Measurements from ENCODE around the gene ABHD4.
"Not testable (repeated sequence)": the region's sequence is repeated elsewhere in the genome, so short reads cannot be mapped to it uniquely, and the experiment has no call there.

The ABHD4 gene

DNA sequence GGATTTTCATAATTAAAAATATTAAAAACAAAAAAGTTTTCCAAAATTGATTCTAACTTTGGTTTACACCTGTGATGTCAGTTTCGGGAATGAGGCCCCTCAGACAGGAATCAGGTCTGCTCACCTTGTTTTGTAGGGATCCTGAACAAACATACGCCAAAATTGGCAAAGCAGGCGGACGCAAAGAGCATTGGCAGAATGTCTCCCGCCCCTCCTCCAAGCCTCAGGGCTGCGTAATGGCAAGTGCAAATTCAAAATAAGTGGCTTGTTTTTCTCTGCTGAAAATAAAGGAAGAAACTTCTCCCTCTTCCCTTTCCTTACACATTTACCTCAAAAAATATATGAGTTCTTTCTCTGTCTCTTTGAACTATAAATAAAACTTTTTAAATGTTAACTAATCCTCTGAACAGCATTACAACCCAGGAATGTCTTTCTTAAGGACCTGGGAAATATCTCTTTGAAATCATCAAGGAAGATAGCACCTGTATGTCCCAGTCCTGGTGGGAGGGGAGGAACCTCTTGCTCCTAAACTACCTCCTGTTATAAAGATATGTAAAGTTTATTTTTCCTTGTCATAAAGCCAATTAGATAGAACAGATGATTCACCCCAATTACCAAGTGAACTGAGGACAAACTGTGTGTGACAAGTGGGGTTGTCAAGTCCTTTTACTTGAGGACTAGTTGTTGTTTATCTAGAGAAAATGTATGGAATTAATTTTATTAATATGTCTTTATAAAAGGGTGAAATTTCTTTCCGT is 29.6 kb downstream of the ABHD4 start:
- no peak for DNase-seq (ENCODE audit: low read depth, low spot score)

DNA sequence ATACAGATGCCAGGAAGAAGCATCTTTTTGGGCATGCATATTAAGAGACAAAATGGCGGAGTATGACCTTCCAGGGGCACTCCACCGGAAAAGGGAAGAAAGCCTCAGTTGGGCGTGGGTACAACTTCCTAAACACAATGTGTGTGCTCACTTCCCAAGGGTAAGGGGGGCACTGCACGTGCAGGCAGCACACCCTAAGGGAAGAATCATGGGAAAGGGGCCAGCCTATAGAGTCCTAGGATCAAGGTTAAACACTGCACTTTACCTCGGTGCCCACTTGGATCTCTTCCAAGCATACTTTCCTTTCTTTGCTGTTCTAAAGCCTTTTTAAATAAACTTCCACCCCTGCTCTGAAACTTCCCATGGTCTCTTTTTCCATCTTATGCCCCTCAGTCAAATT is 31.3 kb downstream of the ABHD4 start:
- DNase-seq (ENCODE audit: low read depth, low spot score): no peak

DNA sequence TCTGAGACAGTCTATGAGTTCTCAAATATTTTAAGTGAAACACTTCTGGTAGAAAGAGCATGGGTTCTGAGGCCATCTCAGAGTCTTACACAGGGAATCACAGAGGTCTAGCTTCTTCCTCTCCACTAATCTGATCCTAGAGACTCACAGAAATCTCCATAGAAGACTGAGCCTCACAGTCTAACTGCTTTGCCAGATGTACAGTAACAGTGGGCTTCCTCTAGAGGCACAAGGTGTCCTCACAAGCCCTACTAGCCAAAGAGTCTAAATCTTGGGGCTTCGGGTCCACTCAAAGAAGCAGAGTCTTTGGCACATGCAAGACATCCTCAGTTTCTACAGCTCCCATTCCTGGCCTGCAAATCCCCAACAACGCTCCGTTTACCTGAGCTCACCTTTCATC is 32.0 kb downstream of the ABHD4 start:
- no peak for DNase-seq (ENCODE audit: low read depth, low spot score)

DNA sequence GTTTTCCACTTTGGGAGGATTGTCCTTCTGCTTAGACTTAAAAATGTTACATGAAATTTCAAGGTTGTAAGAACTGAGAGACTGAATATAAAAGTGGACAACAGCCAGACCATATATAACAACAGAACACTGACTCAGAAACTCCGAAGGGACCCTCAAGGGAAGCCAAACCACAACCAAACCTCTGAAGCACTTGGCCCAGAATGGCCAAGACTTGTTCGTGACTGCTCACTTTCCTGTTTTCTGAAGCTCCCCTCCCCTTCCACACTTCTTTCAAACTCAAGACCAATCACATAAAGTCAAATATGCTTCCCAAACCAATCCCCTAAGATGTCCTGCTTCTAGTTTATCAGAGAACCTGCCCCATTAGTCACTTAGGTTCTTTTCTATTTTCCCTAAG is 32.4 kb downstream of the ABHD4 start:
- no peak for DNase-seq (ENCODE audit: low read depth, low spot score)

DNA sequence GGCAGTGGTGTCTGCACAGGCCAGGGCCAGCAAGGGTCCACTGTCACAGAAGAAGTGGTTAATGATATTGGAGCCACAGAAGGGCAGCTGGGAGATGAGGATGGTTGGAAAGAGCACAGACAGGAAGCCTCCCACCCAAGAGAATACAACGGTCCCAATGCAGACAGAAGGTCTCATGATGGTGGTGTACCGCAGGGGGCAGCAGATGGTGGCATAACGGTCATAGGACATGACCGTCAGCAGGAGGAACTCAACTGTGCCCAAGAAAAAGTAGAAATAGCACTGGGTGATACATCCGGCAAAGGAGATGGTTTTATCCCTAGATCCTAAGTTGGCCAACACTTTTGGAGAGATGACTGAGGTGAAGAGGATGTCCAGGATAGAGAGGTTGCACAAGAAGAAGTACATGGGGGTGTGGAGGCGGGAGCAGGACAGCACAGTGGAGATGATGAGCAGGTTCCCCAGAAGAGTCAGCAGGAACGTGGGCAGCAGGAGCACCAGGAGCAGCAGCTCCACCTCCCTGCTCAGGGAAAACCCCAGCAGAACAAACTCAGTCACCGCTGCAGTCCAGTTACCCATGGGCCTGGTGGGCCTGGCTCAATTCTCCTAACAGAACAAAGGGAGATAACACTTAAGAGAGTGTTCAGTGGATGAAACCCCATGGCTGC is 36.3 kb downstream of the ABHD4 start:
- no peak for DNase-seq (ENCODE audit: low read depth, low spot score)

DNA sequence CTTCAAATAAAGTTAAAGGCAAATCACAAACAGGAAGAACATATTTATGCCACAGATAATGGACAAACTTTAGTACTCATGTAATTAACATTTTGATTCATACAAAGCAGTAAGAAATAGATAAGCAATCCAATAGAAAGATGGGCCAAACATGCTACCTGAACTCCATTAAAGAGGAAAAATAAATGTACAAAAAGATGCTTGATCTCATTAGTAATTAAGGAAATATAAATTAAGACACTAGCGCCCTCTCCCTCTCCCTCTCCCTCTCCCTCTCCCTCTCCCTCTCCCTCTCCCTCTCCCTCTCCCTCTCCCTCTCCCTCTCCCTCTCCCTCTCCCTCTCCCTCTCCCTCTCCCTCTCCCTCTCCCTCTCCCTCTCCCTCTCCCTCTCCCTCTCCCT is 37.9 kb downstream of the ABHD4 start:
- not testable (repeated sequence) for DNase-seq (ENCODE audit: low read depth, low spot score)

DNA sequence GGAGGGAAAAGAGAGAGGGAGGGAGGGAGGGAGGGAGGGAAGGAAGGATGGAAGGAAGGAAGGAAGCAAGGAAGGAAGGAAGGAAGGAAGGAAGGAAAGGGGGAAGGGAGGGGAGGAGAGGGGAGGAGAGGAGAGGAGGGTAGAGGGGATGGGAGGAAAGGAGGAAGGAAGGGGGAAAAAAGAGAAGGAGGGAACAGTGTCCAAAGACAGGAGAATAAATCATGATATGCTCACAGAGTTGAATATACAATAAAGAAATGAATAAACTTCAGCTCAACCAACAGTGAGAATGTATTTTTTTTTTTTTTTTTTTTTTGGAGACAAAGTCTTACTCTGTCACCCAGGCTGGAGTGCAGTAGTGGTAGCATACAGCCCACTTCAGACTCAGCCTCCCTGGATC is 42.1 kb downstream of the ABHD4 start:
- DNase-seq (ENCODE audit: low read depth, low spot score): no peak

DNA sequence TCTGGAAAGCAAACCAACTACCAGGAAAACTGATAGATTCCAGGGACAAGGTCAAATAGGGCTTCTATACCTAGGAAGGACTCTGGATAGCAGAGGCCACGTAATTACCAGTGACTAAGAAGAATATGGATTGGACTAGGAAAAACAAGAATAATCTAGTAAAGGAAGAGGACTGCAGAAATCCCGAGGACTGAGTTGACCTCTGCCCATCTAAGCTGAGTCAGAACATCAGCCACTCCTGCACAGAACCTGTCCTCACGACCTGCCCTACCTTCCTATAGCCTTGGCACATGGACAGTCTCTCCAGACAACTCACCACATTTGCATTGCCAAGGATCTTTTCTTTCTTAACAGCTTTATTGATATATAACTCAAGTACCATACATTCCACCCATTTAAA is 43.7 kb downstream of the ABHD4 start:
- DNase-seq (ENCODE audit: low read depth, low spot score): no peak

DNA sequence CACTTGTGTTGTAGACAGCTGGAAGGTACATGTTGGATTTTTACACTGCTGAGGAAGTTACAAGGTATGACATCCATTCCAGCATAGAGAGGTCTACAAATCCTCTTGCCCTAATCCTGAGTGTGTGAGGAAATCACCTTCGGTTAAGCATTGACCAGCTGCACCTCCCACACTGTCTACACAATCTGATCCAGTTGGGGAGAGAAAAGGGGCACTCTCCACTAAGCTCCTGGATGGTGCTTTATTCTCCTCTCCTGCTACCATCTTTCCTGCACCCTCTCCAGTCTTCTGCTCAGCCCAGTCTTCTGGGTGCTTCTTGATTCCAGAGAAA is 46.2 kb downstream of the ABHD4 start, which contains the start of gene OR6J1:
Gene OR6J1, minus strand, starts transcription at position 48 of the 331 bp plus-strand sequence. CDS start 9,541 bp downstream, outside the sequence.
- no peak for DNase-seq (ENCODE audit: low read depth, low spot score)

DNA sequence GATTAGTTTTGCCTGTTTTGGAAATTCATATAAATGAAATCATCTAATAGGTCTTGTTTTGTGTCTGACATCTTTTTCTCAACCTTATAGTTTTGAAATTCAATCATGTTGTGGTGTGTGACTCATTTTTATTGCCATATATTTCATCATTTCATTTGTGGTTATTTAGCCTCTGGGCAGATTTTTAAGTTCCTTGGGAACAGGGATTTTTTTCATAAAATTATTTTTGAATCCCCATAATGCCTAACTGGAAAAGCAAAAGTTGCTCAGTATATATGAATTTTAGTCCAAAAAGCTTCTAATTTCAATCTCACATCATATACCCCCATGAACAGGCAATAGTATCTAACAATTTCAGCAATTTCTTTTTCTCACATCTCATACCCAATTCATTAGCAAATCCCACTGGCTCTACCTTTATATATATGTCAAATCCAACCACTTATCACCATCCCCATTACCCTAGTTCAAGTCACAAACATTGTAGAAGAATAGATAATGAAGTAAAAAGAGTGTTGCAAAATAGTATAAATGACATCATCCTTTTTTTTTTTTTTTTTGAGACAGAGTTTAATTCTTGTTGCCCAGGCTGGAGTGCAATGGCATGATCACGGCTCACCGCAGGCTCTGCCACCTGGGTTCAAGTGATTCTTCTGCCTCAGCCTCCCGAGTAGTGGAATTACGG is 48.6 kb downstream of the ABHD4 start:
- DNase-seq (ENCODE audit: low read depth, low spot score): no peak

DNA sequence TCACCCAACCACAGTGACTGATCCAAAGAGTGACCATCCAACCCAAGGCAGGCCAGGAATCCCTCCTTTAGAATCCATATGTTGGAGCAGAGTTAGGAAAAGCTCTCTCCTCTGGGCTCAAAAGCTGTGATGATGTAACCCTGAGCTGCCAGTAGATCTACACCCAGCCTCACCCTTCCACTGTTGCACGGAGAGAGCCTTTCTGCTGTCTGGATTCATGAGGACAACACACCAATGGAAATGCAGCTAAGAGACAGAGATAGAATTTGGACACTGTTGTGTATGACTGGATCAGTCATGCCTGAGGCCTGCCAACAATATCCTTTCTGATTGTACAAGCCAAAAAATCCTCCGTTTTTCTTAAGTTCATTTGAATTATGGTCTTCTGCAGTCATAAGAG is 50.4 kb downstream of the ABHD4 start:
- no peak for DNase-seq (ENCODE audit: low read depth, low spot score)

DNA sequence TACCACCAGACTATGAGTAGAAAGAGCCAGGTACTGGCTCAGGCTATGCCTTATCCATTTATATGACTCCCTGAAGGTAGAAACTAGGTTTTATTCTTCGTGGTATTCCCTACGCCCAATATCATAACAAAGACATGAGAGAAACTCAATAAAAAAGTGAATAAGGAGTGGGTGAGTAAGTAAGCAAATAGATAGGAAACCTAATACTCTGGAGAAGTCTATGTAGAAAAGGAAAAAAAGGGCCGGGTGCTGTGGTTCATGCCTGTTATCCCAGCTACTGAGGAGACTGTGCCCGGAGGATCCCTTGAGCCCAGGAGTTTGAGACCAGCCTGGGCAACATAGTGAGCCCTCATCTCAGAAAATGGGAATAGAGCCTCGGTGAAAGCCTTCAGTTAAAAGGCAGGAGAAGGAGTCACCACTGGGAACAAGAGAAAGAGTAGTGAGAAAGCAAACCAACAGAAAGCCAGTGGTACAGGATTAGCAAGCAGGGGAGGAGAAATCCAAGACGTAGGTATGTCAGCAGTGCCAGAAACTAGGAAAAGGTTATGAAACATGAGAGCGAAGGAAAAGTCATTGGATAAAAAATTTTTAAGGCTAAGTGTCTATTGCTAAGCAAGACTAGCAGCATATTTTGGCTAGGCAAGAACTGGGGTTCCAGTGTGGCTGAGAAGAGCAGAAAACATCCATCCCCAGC is 52.1 kb downstream of the ABHD4 start:
- DNase-seq (ENCODE audit: low read depth, low spot score): no peak

DNA sequence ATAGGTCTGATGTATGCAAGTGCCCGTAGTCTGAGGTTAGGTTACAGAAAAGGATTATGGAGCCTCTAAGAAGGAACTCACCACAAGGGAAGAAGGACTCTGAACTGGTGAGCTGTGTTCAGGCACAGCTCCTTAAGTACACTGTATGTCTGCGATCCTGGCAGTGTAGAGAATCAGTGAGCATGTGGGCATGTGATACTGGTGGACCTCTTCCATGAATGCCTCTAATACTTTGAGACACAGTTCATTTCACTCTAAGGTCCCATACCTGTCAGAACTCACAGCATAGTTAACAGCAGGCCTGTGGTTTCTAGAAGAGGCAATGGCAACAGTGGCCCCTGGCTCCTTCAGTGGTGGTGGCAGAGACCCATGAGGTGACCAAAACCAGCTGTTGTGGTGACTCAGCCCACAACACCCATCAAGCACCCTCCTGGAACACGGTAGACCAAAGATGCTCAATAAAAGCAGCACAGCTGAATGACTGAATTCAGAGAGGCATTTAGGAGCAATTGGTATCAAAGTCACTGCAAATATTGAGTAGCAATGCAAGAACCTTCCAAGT is 52.9 kb downstream of the ABHD4 start:
- DNase-seq (ENCODE audit: low read depth, low spot score): no peak

DNA sequence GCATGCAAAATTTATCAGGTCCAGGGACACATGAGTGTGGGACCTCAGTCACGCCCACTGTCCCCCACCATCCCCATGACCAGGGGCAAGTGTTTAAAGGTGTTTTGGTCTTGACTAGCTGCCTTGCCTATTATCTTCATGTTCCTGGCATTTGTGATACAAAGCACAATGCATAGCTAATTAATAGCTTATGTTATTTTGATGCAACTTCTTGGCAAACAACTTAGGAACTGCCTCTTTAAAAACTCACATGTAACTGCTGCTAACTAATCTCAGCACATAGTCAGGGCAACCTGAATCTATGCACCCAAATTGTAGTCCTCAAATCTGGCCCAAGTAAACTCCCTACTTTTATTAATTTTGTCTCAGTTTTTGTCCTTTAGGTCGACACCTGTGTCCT is 53.5 kb downstream of the ABHD4 start:
- DNase-seq (ENCODE audit: low read depth, low spot score): no peak

DNA sequence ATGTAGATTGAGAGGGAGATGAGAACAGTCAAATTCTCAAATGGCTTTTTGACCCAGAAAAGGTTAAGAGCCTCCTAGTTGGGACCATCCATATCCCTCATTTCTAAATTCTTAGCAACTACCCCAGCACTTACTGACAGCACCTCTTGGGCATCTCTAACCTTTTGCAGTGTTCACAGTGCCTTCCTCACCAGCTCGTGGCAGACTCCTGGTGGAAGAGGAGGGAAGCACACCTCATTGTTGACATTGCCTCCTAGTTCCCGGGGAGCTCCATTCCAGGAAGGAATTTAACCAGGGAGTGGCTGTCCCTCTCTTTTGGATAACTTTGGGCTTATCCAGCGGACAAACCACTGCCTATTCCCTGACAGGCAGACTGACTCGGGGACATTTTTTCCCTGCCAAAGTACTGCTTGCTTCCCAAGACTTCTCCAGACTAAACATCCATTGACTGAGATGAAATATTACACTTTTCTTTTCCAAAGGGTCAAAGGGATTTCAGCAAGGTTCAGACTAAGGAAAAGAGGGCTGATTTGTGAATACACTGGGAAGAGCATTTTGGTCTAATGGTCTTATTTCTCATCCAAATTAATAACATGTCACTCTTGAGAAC is 55.0 kb downstream of the ABHD4 start:
- DNase-seq (ENCODE audit: low read depth, low spot score): peak; percentile 10

DNA sequence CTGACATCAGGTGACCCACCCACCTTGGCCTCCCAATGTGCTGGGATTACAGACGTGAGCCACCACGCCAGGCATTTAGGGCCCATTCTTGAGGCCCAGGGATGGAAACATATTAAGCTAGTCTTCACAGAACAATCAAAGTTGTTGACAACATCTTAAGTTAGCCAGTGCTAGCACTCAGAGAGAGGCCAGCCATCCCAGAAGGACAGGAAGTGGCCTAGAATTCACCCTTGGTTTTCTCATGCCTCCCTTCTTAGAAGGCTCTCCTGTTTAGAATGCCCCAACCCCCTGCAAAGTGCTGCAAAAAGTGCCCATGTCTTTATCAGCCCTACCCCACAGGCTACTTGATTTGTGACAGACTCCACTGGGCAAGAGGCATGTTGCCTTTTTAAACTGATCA is 58.1 kb downstream of the ABHD4 start:
- no peak for DNase-seq (ENCODE audit: low read depth, low spot score)

DNA sequence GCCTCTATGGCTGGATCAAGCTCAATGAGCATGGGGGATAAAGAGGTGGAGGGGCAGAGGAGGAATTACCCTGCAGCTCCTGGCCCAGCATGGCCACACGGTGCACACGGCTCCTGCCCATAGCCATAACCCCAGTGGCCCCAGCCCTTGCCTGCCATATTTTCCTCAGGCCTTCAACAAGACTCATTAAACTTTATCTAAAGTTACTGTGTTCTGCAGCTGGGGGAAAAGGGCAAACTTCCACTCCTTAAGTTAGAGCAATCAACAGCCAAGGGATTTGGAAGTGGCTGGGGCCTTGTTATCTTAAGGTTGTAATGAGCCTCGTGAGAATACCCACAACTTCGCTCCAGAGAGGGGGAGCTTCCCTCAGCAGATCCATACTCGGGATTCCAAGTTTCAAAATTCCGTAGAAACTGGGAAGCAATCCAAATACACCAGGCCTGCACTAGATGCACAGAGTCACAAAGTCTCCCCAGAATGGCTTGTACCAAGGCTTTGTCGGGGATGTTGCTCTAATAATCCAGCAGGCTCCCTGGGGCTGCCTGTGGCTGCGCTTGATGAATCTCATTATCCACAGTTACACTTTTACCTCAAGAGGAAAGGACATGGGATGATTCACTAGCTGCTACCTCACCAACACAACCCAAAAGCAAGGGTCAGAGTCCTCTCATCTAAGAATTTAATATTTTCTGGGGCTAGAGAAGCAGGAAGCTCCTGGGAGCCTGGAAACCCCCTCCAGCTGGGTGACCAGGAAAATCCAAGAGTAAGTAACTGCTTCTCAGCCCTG is 59.0 kb downstream of the ABHD4 start:
- DNase-seq (ENCODE audit: low read depth, low spot score): no peak

DNA sequence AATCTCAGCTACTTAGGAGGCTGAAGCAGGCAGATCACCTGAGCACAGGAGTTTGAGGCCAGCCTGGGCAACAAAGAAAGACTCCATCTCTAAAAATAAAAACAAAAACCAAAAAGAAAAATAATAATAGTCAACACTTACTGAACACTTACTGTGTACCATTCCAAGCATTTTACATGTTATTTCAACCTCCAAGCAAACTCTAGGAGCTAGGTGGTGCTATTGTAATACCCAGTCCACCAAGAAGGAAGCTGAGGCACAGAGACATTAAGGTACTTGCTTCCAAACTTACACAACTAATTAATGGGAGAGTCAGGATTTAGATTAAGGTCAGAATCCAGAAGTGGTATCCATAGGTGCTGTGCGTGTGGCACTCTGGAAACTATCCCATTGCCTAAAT is 59.8 kb downstream of the ABHD4 start:
- DNase-seq (ENCODE audit: low read depth, low spot score): no peak

DNA sequence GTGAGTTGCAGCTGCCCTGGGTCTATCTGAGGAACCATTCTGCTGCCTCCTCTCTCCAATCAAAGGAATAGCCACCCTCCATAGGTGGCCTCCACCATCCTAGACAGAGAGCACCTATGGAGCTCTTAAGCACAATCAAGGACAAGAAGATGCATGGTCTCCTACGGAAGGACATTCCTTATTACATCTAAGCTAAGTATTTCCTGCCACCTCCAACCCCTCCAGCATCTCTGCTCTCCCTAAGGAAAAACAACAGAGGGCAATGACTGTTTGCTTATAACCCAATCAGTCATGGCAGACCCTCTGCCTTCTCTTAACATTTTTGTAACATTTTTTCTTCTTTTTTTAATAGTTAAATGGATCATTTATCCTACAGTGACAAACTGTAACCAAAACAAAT is 60.8 kb downstream of the ABHD4 start:
- no peak for DNase-seq (ENCODE audit: low read depth, low spot score)

DNA sequence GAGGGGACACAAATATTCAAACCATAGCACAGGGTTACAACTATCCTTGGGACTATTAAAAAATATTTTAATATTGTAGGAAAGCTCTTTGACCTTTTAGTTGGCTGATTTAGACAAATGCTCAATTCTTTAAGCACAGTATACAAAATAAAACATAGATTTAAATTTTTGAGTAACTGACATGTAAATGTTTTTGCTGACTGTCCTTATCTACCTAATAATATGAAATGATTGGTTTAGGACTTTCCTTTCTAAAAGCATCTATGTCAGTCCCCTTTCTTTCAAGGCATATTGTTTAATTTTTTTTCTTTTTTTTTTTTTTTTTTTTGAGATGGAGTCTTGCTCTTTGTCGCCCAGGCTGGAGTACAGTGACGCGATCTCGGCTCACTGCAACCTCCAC is 62.6 kb downstream of the ABHD4 start:
- DNase-seq (ENCODE audit: low read depth, low spot score): no peak

Data from activated CD4-positive, CD25-positive, alpha-beta regulatory T cell treated with anti-CD3 and anti-CD28 coated beads, Interleukin-2, amount 50 U/mL, for 16 hours (primary cell).